Cardiac septum (tissue), 1 donor: ENCODE data around the gene TAF1D. TPM values are rescaled to one million over a fixed set of nuclear protein-coding genes. Genes with fewer than 3 reads are reported as not detected.
"Not testable (repeated sequence)": the region's sequence is repeated elsewhere in the genome, so short reads cannot be mapped to it uniquely, and the experiment has no call there.

ENCODE experiments used
- DNase-seq: peaks from one replicate; pipeline ENCODE4 v3.0.0-alpha.2; 2020; ENCODE audit warnings: low spot score
- intact Hi-C: fragments of 100-400 bp; cut with DNase I; formaldehyde crosslinking; loops from one replicate; pipeline ENCODE4 v1.14.0; 2022
- total RNA-seq: library from RNA; stranded (reverse); fragmentation: NEBNext Ultra II Directional; extraction: Animal tissue kit (Norgen Biotek cat#: 25700); gene quantifications from one replicate; pipeline ENCODE4 v1.2.1, GENCODE V29; 2021
- donor health status: DM: no; HTN: no; CAD: no.

Gene TAF1D
- total RNA-seq, 1 donor from 2014 or later, result 41.1 TPM

- DNase-seq, result no peak
- intact Hi-C loops, result no loop called here
These were observed 15.5 kb upstream of the TAF1D start for GRCh38 chr11:93756748-93757147.

- intact Hi-C loops, result no loop called here
- DNase-seq, result no peak
These were observed 11.9 kb upstream of the TAF1D start for GRCh38 chr11:93753241-93753640.

GRCh38 chr11:93751001-93751400 is 9.7 kb upstream of the TAF1D start:
- no peak for DNase-seq
- intact Hi-C loops, result no loop called here

GRCh38 chr11:93747122-93747521 is 5.8 kb upstream of the TAF1D start:
- DNase-seq, result no peak
- intact Hi-C loops, result no loop called here

GRCh38 chr11:93746101-93746500 is 4.8 kb upstream of the TAF1D start:
- no peak for DNase-seq
- intact Hi-C loops, result no loop called here

GRCh38 chr11:93745005-93745755 is 3.9 kb upstream of the TAF1D start:
- intact Hi-C loops, result not testable (repeated sequence)

GRCh38 chr11:93744669-93745004 is 3.3 kb upstream of the TAF1D start:
- intact Hi-C loops, result no loop called here
- DNase-seq, result no peak

More at GRCh38 chr11:93745005-93745755, 3.9 kb upstream of the TAF1D start:
- DNase-seq, result not testable (repeated sequence)

- no peak for DNase-seq
- intact Hi-C loops, result no loop called here
These were observed 2.0 kb upstream of the TAF1D start for GRCh38 chr11:93743291-93743690.

GRCh38 chr11:93741882-93742226 is 559 bp upstream of the TAF1D start:
- intact Hi-C loops, result loop anchor here (2.0 kb wide), 1 partner anchor 43 kb away; the partner anchor contains the start of gene MED17
- DNase-seq, result no peak

GRCh38 chr11:93740730-93741093 is 583 bp downstream of the TAF1D start:
- intact Hi-C loops, result loop anchor here (2.0 kb wide), 1 partner anchor 44 kb away; the partner anchor contains the start of gene MED17
- no peak for DNase-seq

GRCh38 chr11:93740031-93740729 is 1.1 kb downstream of the TAF1D start:
- no peak for DNase-seq
- intact Hi-C loops, result loop anchor here (2.0 kb wide), 1 partner anchor 45 kb away; the partner anchor contains the start of gene MED17

GRCh38 chr11:93738647-93739081 is 2.6 kb downstream of the TAF1D start:
- intact Hi-C loops, result no loop called here
- DNase-seq, result no peak

- intact Hi-C loops, result no loop called here
- DNase-seq, result no peak
These were observed 3.2 kb downstream of the TAF1D start for GRCh38 chr11:93737904-93738612.

- intact Hi-C loops, result no loop called here
- DNase-seq, result no peak
These were observed 5.2 kb downstream of the TAF1D start for GRCh38 chr11:93736129-93736528.

GRCh38 chr11:93735627-93736026 is 5.7 kb downstream of the TAF1D start:
- intact Hi-C loops, result no loop called here
- no peak for DNase-seq

GRCh38 chr11:93734427-93735222 is 6.7 kb downstream of the TAF1D start:
- intact Hi-C loops, result no loop called here
- no peak for DNase-seq

- intact Hi-C loops, result no loop called here
- no peak for DNase-seq
These were observed 7.8 kb downstream of the TAF1D start for GRCh38 chr11:93733474-93733873.

GRCh38 chr11:93732237-93732892 is 8.9 kb downstream of the TAF1D start:
- intact Hi-C loops, result no loop called here
- no peak for DNase-seq
